GM19438 (cell line): ENCODE measurements around the gene ARTN.

Experiments
- ATAC-seq: cut with Tn5 transposase; IDR thresholded peaks from one replicate; pipeline ENCODE4 v1.9.1; 2021; ENCODE audit warnings: low read depth; ENCODE audit not compliant: unreplicated experiment

ARTN gene

GRCh38 chr1:43982241-43982640, 48.6 kb downstream of the ARTN start:
- no peak for ATAC-seq

- ATAC-seq, result no peak
Measured at GRCh38 chr1:43982808-43983207, 49.2 kb downstream of the ARTN start.

- no peak for ATAC-seq
Measured at GRCh38 chr1:43983253-43983899, 49.8 kb downstream of the ARTN start.

GRCh38 chr1:43984855-43985254, 51.3 kb downstream of the ARTN start:
- no peak for ATAC-seq

GRCh38 chr1:43985984-43986595, 52.5 kb downstream of the ARTN start:
- ATAC-seq, result no peak

- no peak for ATAC-seq
Measured at GRCh38 chr1:43986712-43987111, 53.1 kb downstream of the ARTN start.
